Upper lobe of right lung (tissue), 1 donor: Measurements from ENCODE around the gene PKIG. TPM values are rescaled to one million over a fixed set of nuclear protein-coding genes. Genes with fewer than 3 reads are reported as not detected.

Experiments used
- ATAC-seq: fragments of 200-7000 bp; cut with Tn5 transposase; one replicate; pipeline ENCODE4 v1.9.1; 2020; ENCODE audit warnings: mild to moderate bottlenecking, moderate library complexity
- DNase-seq: peaks from one replicate; pipeline ENCODE4 v3.0.0-alpha.2; 2020
- H3K27ac ChIP-seq: fragments of 200-600 bp; one replicate; pipeline ENCODE4 v1.8.0; 2022
- H3K27me3 ChIP-seq: fragments of 200-600 bp; one replicate; pipeline ENCODE4 v1.8.0; 2022; ENCODE audit warnings: mild to moderate bottlenecking
- H3K36me3 ChIP-seq: fragments of 200-600 bp; one replicate; pipeline ENCODE4 v1.8.0; 2022
- H3K4me1 ChIP-seq: fragments of 200-600 bp; one replicate; pipeline ENCODE4 v1.8.0; 2022
- H3K4me3 ChIP-seq: fragments of 200-600 bp; one replicate; pipeline ENCODE4 v1.8.0; 2022; ENCODE audit warnings: mild to moderate bottlenecking
- H3K9me3 ChIP-seq: fragments of 200-600 bp; one replicate; pipeline ENCODE4 v1.8.0; 2022
- intact Hi-C: fragments of 100-400 bp; cut with DNase I; formaldehyde crosslinking; loops from one replicate; pipeline ENCODE4 v1.11.0; 2022
- total RNA-seq: library from RNA; stranded (reverse); fragmentation: NEBNext Ultra II Directional; extraction: Animal tissue kit (Norgen Biotek cat#: 25700); gene quantifications from one replicate; pipeline ENCODE4 v1.2.1, GENCODE V29; 2021
- TF ChIP-seq, protein P1 (sequence below): fragments of 200-600 bp; IDR thresholded peaks from one replicate; pipeline ENCODE4 v1.8.0; 2022; ENCODE audit warnings: antibody characterized with exemption
- donor health status: DM: no; HTN: yes; CAD: no; lungs with severe emphysema.

Gene PKIG
- total RNA-seq, 1 donor from 2014 or later = 88.8 TPM

DNA sequence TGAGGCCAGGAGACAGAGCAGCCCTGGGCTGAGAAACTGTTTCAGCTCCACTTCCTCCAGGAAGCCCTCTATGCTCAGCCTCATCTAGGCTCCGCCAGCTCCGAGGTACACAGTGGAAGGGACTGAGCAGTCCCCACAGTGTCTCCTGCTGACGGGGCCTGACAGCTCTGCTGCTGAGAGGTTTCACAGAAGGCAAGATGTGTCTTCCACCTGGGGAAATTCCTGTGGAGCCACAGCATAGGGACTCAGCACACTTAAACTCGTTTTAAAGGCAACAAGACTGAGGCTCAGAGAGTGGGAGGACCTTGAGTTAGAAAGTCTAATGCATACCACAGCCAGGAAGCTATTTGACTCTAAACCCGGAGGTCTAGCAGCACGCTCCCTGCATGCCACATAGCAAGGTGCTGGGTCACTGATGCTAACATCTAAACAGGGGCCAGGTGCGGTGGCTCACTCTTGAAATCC is 62.3 kb downstream of the PKIG start:
- intact Hi-C loops = no loop called here
- ATAC-seq = no peak
- peak overlapping the region; percentile 69 for H3K27ac ChIP-seq

DNA sequence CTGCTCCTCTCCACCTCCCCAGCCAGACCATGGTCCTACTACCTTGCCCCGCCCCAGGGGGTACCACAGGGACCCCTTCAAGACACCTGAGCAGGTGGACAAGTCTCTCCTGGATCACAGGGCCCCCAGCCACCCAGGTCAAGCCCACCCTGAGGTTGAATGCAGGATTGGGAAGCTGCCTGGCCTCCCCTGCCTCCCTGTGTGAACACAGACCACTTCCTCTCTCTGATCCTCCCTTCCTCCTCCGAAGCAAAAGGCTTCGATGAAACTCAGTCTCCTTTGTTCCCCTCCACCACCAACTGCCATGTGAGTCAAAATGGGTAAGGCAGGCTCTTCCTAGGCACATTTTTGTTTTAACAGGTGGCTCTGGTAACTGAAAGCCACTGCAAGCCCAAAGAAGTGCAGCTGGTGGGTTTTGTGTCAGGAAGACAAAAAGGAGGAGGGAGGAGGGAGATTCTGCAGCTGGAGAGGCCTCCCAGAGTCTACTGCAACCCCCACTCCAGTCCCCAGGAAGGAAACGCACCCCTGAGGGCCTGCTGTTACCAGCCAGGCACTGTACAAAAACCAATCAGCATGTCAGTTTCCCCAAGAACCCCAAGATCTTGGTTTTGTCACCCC is 63.8 kb downstream of the PKIG start:
- DNase-seq (no peak), ATAC-seq (peak; percentile 21)
- H3K9me3 ChIP-seq = no peaks in the 10 kb centered on the region
- H3K4me3 ChIP-seq = no peak overlapping the region
- H3K27ac ChIP-seq = peak overlapping the region; percentile 9
- no peaks in the 10 kb centered on the region for H3K27me3 ChIP-seq
- TF ChIP-seq, protein P1, sequence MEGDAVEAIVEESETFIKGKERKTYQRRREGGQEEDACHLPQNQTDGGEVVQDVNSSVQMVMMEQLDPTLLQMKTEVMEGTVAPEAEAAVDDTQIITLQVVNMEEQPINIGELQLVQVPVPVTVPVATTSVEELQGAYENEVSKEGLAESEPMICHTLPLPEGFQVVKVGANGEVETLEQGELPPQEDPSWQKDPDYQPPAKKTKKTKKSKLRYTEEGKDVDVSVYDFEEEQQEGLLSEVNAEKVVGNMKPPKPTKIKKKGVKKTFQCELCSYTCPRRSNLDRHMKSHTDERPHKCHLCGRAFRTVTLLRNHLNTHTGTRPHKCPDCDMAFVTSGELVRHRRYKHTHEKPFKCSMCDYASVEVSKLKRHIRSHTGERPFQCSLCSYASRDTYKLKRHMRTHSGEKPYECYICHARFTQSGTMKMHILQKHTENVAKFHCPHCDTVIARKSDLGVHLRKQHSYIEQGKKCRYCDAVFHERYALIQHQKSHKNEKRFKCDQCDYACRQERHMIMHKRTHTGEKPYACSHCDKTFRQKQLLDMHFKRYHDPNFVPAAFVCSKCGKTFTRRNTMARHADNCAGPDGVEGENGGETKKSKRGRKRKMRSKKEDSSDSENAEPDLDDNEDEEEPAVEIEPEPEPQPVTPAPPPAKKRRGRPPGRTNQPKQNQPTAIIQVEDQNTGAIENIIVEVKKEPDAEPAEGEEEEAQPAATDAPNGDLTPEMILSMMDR = no peak
- H3K4me1 ChIP-seq = peaks cover 52% of the 10 kb centered on the region
- H3K36me3 ChIP-seq = no peaks in the 10 kb centered on the region
- intact Hi-C loops = no loop called here

More for the DNA sequence above, 62.3 kb downstream of the PKIG start:
- Histone ChIP-seq H3K4me1 (peaks cover 48% of the 10 kb centered on the region), H3K27me3 (no peaks in the 10 kb centered on the region), H3K4me3 (no peak overlapping the region), H3K36me3 (no peaks in the 10 kb centered on the region), H3K9me3 (no peaks in the 10 kb centered on the region)
- no peak for DNase-seq
- TF ChIP-seq, protein P1 = no peak

GRCh38 chr20:44646641-44647274 is 64.4 kb downstream of the PKIG start:
- intact Hi-C loops = no loop called here
- no peaks in the 10 kb centered on the region for H3K36me3 ChIP-seq

GRCh38 chr20:44648068-44648467 is 65.7 kb downstream of the PKIG start:
- ATAC-seq (no peak), DNase-seq (no peak)
- Histone ChIP-seq H3K4me3 (no peak overlapping the region), H3K27ac (no peak overlapping the region), H3K4me1 (peaks cover 41% of the 10 kb centered on the region), H3K36me3 (no peaks in the 10 kb centered on the region), H3K9me3 (no peaks in the 10 kb centered on the region), H3K27me3 (no peaks in the 10 kb centered on the region)
- intact Hi-C loops = no loop called here
- TF ChIP-seq, protein P1 = no peak

More at GRCh38 chr20:44646641-44647274, 64.4 kb downstream of the PKIG start:
- H3K4me1 ChIP-seq = peaks cover 51% of the 10 kb centered on the region
- H3K9me3 ChIP-seq = no peaks in the 10 kb centered on the region
- TF ChIP-seq, protein P1 = no peak
- peak overlapping the region; percentile 9 for H3K27ac ChIP-seq
- no peaks in the 10 kb centered on the region for H3K27me3 ChIP-seq
- H3K4me3 ChIP-seq = no peak overlapping the region
- DNase-seq = no peak
- ATAC-seq = peak; percentile 2

GRCh38 chr20:44648579-44648978 is 66.2 kb downstream of the PKIG start:
- ATAC-seq = no peak
- H3K27me3 ChIP-seq = no peaks in the 10 kb centered on the region
- intact Hi-C loops = no loop called here
- no peaks in the 10 kb centered on the region for H3K36me3 ChIP-seq
- no peaks in the 10 kb centered on the region for H3K9me3 ChIP-seq
- TF ChIP-seq, protein P1 = no peak
- H3K27ac ChIP-seq = no peak overlapping the region
- no peak overlapping the region for H3K4me3 ChIP-seq
- peaks cover 40% of the 10 kb centered on the region for H3K4me1 ChIP-seq
- no peak for DNase-seq
